GM19372 (cell line): ENCODE results near the gene SLC9A2.

Source experiments
- ATAC-seq: cut with Tn5 transposase; IDR thresholded peaks from one replicate; pipeline ENCODE4 v1.9.1; 2021; ENCODE audit warnings: mild to moderate bottlenecking, low read depth, moderate library complexity; ENCODE audit not compliant: unreplicated experiment

The SLC9A2 gene

DNA sequence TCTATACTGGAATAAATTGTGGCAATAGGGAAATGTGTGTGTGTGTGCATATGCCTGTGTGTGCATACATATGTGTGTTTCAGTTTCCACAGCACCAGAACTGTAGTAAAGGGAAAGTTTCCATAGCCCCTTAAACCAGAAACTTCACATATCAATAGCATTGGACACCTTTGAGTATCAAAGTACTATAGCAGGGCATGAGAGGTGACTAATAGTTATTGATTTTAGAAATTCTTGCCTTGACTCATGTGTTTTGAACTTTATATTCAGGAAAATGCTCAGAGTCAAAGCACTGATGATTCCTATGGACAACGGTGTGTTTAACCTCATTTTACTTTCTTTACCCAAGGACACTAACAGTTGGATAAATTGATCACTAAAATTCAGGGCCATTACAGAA, 50.0 kb downstream of the SLC9A2 start:
- ATAC-seq = no peak

DNA sequence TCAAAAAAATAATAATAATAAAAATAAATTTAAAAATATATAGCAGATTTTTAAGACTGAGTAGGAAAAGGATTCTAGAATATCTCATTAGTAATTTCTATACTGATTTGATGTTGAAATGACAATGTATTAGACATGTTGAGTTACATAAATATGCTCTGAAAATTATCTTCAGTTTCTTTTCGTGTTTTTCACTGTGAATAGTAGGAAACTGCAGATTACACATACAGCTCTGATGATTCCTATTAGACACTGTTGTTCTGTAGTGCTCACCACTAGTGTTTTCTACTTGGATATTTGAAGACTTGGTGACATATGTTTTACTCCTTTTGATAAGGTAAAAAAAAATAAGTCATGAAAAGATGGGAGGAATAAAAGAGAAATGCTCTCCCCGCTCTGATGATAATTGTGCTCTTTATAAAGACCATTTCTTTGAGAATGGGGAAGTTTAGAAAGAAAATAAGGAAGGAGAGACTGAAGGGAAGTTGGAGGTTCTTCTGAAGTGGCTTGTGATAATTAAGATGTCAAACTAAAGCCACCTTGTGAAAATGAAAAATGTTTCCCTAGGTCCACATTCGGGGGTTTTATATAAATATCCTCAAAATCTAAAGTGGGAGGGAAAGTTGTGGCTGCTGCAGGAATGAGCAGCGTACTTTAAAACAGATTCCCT, 52.9 kb downstream of the SLC9A2 start:
- no peak for ATAC-seq

DNA sequence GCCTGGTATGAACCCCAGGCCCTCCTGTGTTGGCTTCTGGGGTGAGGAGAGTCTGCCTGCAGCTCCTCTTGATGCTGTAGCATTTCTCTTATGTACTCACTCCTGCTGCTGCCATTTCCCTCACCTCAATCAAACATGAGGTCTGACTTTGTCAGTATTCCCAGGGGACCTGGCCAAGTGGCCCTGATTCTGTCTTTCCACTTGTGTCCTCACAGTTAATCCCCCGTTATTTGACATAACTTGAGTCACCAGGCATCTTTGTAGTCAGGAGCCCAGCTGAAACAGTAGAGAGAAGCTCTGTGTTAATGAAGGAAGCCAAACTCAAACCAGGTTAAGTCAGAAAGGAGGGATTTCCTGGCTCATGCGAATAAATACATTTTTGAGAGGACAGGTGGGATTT, 55.0 kb downstream of the SLC9A2 start:
- ATAC-seq = no peak

DNA sequence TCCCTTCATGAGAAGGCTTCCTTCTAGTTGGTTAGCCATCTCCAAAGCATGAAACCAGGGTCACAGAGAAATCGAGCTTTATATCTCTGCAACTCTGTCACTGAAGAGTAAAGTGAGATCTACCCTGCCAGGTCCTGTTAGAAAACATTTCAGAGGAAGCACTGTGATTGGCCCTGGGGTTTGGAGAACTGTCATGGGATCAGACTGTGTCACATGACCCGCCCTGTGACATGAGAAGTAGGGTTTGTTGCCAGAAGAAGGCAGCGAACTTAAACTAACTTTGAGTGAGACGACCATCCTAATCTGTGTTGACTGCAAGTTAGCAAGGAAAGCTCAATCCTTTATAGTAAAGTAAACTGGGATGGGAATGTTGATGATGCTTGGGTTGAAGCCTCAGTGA, 55.5 kb downstream of the SLC9A2 start:
- no peak for ATAC-seq

DNA sequence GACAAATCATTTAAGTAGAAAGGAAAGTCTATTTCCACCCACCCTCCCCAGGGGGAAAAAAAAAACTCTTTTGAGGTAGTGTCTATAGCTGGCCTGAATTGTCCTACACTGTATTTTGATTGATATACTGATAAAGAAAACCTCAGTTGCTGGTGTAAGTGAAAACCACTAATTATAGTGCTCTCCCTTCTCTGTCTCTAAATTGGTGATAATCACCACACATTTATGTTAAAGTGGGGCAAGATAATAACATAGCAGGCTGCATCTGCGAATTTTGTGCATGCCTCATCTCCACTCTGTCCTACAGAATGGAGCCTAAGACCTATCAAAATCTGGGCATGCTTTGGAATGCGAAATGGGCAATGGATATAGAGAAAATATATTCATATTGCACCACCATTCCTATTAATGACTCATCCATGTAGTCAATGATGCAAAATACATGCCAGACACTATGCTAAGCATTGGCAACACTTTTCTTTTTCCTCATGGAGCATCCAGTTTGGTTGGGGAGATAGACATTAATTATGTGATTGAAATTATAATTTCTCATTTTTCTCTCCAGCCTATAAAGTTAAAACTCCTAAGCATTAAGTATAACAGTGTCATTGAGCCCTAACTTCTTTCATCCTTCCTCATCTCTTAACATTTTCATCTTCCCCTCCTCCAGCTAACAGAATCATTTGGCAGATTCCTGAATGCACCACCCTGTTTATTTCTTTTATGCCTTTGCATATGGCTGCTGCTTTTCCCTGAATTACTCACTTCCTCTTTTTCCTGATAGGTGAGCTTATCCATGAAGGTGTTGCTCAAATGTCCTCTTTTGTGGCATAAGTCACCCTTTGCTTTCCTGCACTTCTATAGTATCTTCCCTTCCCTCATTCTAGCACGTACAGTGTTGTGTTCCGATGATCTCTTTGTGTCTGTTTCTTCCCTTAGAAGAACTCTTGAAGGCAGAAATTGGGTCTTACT, 58.2 kb downstream of the SLC9A2 start:
- ATAC-seq = no peak

DNA sequence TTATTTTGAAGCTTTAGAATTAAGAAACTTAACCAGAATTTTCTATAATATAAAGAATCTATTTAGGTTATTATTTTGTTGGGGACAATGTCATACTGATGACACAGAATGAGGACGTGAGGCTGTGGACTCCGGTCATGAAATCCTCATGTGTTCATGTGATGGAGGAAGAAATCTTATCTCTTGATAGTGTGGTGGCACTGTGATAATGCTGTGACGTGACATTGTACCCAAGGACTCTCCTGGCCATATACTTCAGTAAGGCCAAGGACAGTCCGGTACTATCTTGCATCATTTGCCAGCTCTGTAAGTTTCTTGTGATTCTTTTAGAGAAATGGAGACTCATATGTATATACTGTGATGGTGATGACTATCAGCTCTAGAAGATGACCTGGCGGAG, 59.1 kb downstream of the SLC9A2 start:
- no peak for ATAC-seq

DNA sequence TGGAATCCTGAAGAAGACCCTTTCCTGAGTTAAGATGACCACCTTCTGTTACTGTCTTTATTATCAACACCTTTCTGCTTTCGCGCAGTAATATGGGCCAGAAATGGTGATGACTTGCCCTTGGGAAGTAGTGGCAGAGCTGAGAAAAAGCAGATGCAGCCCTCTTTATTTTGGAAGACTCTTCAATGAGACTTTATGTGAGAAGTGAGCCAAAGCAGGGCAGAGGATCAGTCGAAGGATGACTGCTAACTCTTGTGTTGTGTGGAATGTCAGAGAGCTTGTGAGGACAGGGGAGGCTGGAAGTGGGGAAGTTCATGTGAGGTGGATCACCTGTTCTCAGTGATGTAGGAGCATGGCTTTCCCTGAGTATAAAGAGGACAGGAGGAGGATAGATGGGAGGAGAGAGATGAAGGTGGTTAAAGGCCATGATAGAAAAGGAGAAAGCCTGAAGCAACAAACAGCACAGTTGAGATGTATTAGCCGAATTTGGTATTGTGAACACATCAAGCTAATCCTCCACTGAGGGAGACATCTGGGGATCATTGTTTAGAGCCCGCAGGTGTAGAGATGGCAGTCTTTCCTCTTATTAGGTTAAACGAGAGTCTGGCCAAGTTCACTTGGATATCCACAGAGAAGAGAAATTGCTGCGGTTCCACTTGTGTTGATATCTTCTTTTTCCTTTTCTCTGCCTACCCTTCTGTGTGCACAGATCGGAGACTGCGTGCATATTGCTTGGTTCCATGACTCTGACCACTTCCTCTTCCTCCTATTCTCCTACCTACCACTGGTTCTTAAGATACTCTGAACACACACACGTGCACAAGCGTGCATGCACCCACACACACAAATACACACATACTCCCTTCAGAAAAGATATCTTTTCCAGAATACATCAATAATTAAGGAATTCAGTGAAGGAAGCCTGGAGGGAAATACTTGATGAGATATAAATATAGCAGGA, 67.4 kb downstream of the SLC9A2 start:
- ATAC-seq = peak; percentile 76

DNA sequence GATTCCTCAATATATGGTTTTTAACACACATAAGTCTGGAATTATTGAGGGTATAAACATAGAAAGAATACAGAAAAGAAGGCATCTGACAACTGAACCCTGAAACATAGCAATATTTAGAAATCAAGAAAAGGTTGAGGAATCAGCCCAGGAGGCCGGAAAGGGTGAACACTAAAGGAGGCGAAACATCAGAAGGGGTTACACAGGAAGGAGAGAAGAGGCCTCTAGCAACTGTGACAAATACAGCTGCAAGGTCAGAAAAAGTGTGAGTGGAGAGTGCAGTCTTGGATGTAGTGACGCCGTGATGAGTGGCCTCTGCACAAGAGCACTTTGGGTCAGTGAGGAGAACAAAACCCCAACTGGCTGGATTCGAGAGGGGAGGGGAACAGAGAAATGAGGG, 70.7 kb downstream of the SLC9A2 start:
- ATAC-seq = no peak

DNA sequence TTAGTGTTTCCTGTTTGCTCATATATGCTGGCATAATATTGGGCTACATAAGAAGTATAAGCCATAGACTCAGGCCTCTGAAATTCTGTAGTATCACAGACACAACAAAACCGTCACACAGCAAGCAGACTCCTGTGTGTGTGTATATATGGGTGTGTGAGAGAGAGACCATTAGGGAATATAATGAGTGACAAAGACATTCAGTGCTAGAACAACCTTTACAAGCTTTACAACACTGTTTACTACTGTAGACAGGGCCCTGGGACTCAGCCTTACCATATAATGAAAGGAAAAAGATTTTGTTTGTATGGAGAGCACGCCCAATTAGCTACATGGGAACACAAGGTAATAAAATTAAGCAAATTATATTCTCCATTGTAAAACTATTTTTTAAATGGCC, 77.1 kb downstream of the SLC9A2 start:
- ATAC-seq = no peak

DNA sequence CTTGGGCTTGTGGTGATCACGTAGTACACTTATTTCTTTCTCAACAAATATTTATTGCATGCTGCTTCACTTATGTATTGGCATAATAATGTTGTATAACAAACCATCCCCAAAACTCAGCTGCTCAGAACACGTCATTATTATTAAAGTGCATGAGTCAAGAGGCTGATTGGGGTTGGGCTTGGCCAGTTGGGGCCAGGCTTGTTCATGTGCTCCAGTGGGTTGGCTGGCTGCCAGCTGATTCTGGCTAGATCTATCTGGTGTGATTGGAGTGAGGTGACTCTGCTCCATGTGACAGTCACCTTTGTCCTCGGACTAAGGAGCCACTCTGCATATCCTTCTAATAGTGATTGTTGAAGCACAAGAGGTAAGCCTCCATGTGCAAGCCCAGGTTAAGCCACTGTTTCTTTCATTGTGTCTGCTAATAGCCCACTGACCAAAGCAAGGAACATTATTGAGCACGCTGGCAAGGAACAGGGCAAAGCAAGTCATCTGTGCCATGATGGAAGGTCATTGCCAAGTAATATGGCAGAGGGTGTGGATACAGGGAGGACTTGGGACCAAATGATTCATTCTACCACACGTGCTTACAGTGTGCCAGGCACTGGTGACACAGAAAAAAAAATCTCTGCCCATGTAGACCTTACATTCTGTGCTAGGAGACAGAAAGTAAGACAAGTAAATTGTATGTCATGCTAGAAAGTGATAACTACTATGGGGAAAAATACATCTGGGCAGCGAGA, 79.2 kb downstream of the SLC9A2 start:
- ATAC-seq = no peak

DNA sequence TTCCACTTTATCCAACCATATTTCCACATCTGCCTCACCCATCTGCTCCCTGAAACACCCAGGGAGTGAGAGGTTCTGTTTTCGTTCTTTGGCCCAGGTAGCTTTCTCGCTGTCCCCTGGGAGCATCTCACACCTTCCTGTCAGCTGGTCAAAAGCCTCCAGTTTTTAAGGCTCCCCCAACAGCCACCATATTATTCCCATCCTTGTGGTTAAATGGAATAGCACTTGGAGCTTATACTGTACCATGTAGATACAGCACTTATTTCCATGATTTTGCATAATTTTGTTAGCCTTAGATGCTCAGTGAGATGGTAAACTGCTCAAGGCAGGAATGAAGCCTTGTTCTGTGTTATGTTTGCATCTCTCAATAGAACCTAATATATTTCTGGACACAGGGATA, 84.0 kb downstream of the SLC9A2 start:
- no peak for ATAC-seq

DNA sequence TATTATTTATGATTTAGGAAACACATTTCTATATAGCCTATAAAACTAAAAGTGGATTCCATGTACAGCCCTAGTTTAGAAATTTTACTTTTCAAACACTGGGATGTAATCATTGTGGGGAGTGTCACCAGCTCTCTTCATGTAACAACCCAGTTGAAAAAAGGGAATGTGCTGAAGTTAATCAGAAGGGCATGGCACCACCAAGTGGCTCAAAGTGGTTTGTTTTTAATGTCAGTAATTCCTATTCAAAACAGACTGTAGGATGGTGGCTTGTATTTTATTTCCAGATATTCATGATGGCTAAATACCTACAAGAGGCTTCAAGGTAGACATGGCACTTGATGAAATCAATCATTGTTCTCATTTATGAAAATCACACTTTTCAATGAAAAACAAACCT, 84.4 kb downstream of the SLC9A2 start:
- no peak for ATAC-seq

DNA sequence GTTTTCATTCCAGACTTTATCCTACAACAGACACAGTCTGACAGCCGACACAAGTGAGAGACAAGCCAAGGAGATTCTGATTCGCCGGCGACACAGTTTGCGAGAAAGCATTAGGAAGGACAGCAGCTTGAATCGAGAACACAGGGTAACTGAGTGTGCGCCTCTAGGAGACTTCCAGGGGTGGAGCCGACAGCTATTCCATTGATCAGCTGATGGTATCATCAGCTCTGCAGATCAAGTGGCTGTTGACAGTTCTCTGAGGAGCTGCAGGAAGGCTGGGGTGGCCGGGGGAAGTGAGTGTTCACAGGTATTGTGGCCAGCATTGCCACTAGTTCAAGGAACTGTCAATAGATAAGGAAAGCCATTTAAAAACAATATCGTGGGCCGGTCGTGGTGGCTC, 85.2 kb downstream of the SLC9A2 start:
- no peak for ATAC-seq

DNA sequence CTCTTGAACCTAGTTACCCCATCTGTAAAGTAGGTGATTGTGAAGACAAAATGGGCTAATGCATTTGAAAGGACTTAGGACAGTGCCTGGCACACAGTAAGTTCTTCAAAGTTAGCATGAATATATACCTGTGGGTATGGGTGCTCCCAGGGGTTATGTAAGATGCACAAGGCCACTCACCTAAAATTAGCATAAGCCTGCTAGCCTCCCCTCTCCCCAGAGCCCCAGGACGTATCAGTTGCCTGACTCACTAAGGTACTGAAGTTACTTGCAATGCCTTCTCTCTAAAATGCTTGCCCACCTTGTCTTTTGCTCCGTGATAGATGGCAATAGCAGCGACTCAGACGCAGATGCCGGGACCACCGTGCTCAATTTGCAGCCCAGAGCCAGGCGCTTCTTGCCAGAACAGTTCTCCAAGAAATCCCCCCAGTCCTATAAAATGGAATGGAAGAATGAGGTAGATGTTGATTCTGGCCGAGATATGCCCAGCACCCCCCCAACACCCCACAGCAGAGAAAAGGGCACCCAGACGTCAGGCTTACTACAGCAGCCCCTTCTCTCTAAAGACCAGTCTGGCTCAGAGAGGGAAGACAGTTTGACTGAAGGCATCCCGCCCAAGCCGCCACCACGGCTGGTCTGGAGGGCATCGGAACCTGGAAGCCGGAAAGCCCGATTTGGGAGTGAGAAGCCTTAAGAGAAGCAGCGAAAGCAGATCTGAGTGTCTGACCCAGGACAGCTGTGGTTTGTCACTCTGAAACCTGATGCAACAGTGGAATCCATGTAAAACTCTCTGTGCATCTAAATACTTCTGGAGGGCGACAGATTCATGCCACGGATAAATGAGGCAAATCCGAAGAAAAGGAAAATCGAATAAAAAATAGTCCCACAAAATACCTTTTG, 88.7 kb downstream of the SLC9A2 start:
- no peak for ATAC-seq

DNA sequence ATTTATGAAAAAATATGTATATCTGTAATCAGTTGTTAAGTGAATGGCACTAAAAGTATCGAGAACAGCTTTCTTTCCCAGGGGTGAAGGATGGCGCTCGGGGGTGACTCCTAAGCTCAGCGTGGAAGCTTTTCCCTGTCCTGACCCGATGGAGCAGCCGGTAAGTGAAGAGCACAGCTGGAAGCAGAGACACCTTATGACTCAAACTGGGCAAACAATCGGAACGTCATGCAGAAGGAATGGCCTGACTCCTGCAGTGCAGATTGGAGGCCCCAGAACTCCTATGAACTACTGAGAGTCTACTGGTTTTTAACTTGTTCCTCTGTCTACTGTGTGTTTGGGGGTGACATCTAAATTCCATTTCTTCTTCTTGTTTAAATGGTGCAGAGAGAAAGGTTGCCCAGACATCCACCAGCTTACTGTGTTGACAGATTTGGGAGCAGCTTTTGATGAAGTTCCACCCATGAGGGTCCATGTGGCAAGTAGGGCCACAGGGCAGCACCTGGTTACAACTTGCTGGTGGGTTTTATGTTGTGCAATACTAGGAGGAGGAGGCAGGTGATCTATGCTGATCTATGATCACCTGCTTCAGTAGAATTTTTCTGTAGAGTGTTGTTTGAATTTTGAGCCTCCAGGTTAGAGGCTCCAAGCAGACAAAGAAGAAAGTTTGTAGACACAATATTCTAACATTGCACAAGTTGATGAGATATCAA, 89.7 kb downstream of the SLC9A2 start:
- no peak for ATAC-seq

DNA sequence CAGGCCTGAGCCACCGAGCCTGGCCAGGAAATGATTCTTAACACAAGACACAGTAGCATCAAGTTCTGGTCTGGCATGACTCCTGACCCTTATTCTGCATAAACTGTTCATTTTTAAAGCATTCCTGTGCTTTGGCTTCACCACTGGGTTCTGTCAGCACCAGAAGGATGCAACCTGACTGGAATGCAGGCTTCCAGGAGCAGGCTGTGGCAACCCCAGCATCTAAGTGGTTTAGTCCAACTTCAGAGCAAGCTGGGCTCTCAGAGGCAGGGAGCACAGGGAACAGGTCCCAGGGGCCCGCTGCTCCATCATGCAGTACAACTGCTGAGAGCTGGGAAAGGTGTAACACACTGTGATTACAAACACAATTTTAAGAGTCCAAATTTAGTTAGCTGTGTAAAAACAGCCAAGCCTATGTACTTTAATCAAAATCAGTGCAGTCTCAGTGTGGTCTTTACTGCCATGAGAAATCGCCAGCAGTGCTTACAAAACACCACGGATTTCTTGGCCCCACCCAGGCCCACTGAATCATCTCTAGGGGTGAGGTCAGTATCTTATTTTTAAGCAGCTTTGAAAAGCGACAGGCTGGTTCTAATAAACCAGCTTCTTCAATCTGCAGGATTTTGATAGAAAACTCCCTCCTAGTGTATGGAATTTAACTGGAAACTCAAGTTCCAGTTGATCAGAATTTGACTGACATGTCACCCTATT, 98.1 kb downstream of the SLC9A2 start:
- no peak for ATAC-seq

DNA sequence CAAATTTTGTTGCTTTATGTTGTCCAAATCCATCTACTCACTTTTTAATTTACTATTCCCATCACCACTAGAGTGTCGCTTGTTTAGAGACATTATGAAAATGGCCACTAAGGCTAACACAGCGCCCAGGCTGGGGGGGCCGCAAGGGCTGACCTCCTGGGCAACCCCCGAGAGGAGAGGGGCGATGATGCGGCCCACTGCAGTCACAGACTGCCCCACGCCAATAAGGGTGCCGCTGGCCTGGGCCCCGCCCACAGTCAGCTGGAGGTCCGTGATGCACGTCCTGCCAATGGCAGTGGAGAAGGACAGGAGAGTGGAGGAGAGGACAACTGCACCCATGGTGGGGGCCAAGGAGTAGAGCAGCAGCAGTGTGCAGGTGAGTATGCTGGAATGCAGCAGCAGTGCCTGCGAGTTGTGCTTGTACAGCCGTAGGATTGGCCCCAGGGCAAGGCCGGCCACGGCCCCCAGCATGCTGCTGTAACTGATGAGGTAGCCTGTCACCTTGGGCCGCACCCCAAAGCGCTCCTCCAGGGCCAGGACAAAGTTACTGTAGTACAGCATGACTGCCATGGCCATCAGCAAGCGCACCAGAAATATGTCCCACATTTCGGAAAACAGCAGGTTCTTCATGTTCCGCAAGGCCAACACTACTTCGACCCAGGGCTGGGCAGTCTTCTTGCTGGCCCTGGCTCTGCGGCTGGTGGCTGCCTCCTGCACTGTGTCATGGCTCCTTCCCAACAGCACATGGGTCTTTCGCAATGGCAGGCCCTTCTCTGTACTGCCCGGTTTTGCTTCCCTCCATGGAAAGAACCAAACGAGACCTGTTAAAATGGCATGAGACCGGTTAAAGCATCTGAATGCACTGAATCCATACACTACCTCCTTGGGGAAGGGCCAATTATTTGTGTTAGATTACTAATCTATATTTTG, 99.3 kb downstream of the SLC9A2 start:
- no peak for ATAC-seq
